ENCODE measurements around the gene ATP5ME.

DNA sequence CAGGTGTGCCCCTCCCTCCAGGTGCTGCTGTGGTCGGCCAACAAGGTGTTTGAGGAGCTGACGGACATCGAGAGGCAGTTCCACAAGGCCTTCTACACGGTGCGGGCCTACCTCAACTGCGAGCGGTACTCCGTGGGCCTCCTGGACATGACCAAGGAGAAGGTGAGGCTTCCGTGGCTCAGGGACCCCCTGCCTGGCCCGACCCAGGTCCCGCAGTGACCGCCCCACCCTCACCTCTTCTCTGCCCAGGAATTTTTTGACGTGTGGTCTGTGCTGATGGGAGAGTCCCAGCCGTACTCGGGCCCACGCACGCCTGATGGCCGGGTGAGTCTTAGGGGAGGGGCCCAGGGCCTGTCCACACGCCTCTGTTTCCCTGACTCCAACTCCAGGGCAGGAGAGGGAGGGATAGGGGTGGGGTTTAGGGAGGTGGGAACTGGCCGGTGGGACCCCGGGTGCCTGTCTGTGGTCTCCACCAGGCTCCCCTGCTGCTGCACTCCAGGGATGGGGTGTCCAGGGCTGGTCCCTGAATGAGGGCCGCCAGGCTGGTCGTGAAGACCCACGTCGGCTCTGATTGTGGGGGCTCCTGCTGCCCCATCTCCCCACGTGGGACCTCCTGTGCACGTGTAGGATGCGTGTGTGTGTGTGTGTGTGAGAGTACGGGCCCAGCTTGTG lies 20.1 kb downstream of the ATP5ME start:
- TF ChIP-seq, protein P1, sequence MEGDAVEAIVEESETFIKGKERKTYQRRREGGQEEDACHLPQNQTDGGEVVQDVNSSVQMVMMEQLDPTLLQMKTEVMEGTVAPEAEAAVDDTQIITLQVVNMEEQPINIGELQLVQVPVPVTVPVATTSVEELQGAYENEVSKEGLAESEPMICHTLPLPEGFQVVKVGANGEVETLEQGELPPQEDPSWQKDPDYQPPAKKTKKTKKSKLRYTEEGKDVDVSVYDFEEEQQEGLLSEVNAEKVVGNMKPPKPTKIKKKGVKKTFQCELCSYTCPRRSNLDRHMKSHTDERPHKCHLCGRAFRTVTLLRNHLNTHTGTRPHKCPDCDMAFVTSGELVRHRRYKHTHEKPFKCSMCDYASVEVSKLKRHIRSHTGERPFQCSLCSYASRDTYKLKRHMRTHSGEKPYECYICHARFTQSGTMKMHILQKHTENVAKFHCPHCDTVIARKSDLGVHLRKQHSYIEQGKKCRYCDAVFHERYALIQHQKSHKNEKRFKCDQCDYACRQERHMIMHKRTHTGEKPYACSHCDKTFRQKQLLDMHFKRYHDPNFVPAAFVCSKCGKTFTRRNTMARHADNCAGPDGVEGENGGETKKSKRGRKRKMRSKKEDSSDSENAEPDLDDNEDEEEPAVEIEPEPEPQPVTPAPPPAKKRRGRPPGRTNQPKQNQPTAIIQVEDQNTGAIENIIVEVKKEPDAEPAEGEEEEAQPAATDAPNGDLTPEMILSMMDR (conservative IDR thresholded peaks at IDR 0.05 in 1 of 2, IDR thresholded peaks at IDR 0.05 in 1 of 2; ENCODE audit: low read depth in 1 of 2, low read length in 2 of 2), result no peak
- no peak for TF ChIP-seq EZH2 (IDR thresholded peaks at IDR 0.05; ENCODE audit: low read length, missing control alignments)

All from fibroblast of lung (primary cell).